Amniotic epithelial cell (primary cell): ENCODE data around the gene ABLIM1.

Experiments used
- DNase-seq: peaks from one replicate; pipeline ENCODE4 v3.0.0-alpha.2; 2010; ENCODE audit warnings: low read depth

Gene ABLIM1

GRCh38 chr10:114679552-114679951 is 21.5 kb upstream of the ABLIM1 start:
- no peak for DNase-seq

- DNase-seq, result no peak
Observed at GRCh38 chr10:114678820-114679219, 20.7 kb upstream of the ABLIM1 start.

GRCh38 chr10:114678336-114678735 is 20.3 kb upstream of the ABLIM1 start:
- no peak for DNase-seq

GRCh38 chr10:114674346-114674745 is 16.3 kb upstream of the ABLIM1 start:
- peak; percentile 40 for DNase-seq

- DNase-seq, result no peak
Observed at GRCh38 chr10:114669648-114670047, 11.6 kb upstream of the ABLIM1 start.

- DNase-seq, result no peak
Observed at GRCh38 chr10:114668375-114669080, 10.5 kb upstream of the ABLIM1 start.

GRCh38 chr10:114665873-114666272 is 7.8 kb upstream of the ABLIM1 start:
- DNase-seq, result no peak

- DNase-seq, result no peak
Observed at GRCh38 chr10:114665406-114665805, 7.3 kb upstream of the ABLIM1 start.

- DNase-seq, result no peak
Observed at GRCh38 chr10:114664127-114664526, 6.1 kb upstream of the ABLIM1 start.

- DNase-seq, result no peak
Observed at GRCh38 chr10:114663626-114664025, 5.6 kb upstream of the ABLIM1 start.

- no peak for DNase-seq
Observed at GRCh38 chr10:114662646-114663217, 4.7 kb upstream of the ABLIM1 start.

GRCh38 chr10:114661212-114661880 is 3.3 kb upstream of the ABLIM1 start:
- no peak for DNase-seq

- DNase-seq, result no peak
Observed at GRCh38 chr10:114655671-114656070, 2.4 kb downstream of the ABLIM1 start.

GRCh38 chr10:114654822-114655575 is 3.1 kb downstream of the ABLIM1 start:
- peak; percentile 29 for DNase-seq

GRCh38 chr10:114653926-114654325 is 4.1 kb downstream of the ABLIM1 start:
- no peak for DNase-seq

- no peak for DNase-seq
Observed at GRCh38 chr10:114652402-114653368, 5.4 kb downstream of the ABLIM1 start.

- no peak for DNase-seq
Observed at GRCh38 chr10:114650831-114651230, 7.2 kb downstream of the ABLIM1 start.

- DNase-seq, result no peak
Observed at GRCh38 chr10:114650266-114650665, 7.8 kb downstream of the ABLIM1 start.

- no peak for DNase-seq
Observed at GRCh38 chr10:114649217-114649903, 8.7 kb downstream of the ABLIM1 start.

GRCh38 chr10:114648368-114648767 is 9.7 kb downstream of the ABLIM1 start:
- peak; percentile 98 for DNase-seq
